Measurements from ENCODE around the gene LGI2. TPM values are rescaled to one million over a fixed set of nuclear protein-coding genes. Genes with fewer than 3 reads are reported as not detected.

The LGI2 gene
- total RNA-seq, 1 experiment from 2014 or later: not detected

GRCh38 chr4:25002681-25003080, 28.1 kb downstream of the LGI2 start:
- Mint-ChIP-seq H3K4me3 (ENCODE audit: unreplicated experiment) (no peak overlapping the region), H3K27me3 (ENCODE audit: insufficient read depth, unreplicated experiment) (no peaks in the 10 kb centered on the region), H3K36me3 (ENCODE audit: insufficient read depth, unreplicated experiment) (no peaks in the 10 kb centered on the region), H3K9me3 (ENCODE audit: unreplicated experiment) (no peaks in the 10 kb centered on the region), H3K27ac (ENCODE audit: low read depth, unreplicated experiment) (no peak overlapping the region), H3K4me1 (ENCODE audit: insufficient read depth, unreplicated experiment) (no peaks in the 10 kb centered on the region)
- ChIA-PET POLR2A (no interaction called here), CTCF (no interaction called here)
- DNase-seq (ENCODE audit: unreplicated experiment): no peak
- TF ChIP-seq CTCF (IDR thresholded peaks at IDR 0.05; ENCODE audit: unreplicated experiment): no peak
- intact Hi-C loops (cut with micrococcal nuclease): no loop called here
- BruUV-seq (replicated peaks): no TSS peak

- no peak for DNase-seq (ENCODE audit: unreplicated experiment)
- no peak for TF ChIP-seq CTCF (IDR thresholded peaks at IDR 0.05; ENCODE audit: unreplicated experiment)
- BruUV-seq (replicated peaks): no TSS peak
- Mint-ChIP-seq H3K27ac (ENCODE audit: low read depth, unreplicated experiment) (no peak overlapping the region), H3K4me3 (ENCODE audit: unreplicated experiment) (no peak overlapping the region), H3K9me3 (ENCODE audit: unreplicated experiment) (no peaks in the 10 kb centered on the region), H3K27me3 (ENCODE audit: insufficient read depth, unreplicated experiment) (no peaks in the 10 kb centered on the region), H3K4me1 (ENCODE audit: insufficient read depth, unreplicated experiment) (no peaks in the 10 kb centered on the region), H3K36me3 (ENCODE audit: insufficient read depth, unreplicated experiment) (no peaks in the 10 kb centered on the region)
- intact Hi-C loops (cut with micrococcal nuclease): no loop called here
- ChIA-PET CTCF (interaction anchor here (0.9 to 1.0 kb wide), 2 partner anchors 9 to 512 kb away, joined by 3 read pairs; no protein-coding TSS in a partner anchor), POLR2A (no interaction called here)
These were observed 29.2 kb downstream of the LGI2 start for GRCh38 chr4:25001509-25001908.

- H3K9me3 Mint-ChIP-seq (ENCODE audit: unreplicated experiment): no peaks in the 10 kb centered on the region
- DNase-seq (ENCODE audit: unreplicated experiment): no peak
- no peak for TF ChIP-seq CTCF (IDR thresholded peaks at IDR 0.05; ENCODE audit: unreplicated experiment)
- CTCF ChIA-PET: interaction anchor here (0.9 kb wide), 1 partner anchor 511 kb away, joined by 3 read pairs; no protein-coding TSS in a partner anchor
- no peaks in the 10 kb centered on the region for H3K36me3 Mint-ChIP-seq (ENCODE audit: insufficient read depth, unreplicated experiment)
- intact Hi-C loops (cut with micrococcal nuclease): no loop called here
- H3K27me3 Mint-ChIP-seq (ENCODE audit: insufficient read depth, unreplicated experiment): no peaks in the 10 kb centered on the region
- H3K4me1 Mint-ChIP-seq (ENCODE audit: insufficient read depth, unreplicated experiment): no peaks in the 10 kb centered on the region
- POLR2A ChIA-PET: no interaction called here
- H3K27ac Mint-ChIP-seq (ENCODE audit: low read depth, unreplicated experiment): no peak overlapping the region
- no TSS peak for BruUV-seq (replicated peaks)
- no peak overlapping the region for H3K4me3 Mint-ChIP-seq (ENCODE audit: unreplicated experiment)
These were observed 30.1 kb downstream of the LGI2 start for GRCh38 chr4:25000639-25001038.

- no peaks in the 10 kb centered on the region for H3K36me3 Mint-ChIP-seq (ENCODE audit: insufficient read depth, unreplicated experiment)
- TF ChIP-seq CTCF (IDR thresholded peaks at IDR 0.05; ENCODE audit: unreplicated experiment): no peak
- H3K4me1 Mint-ChIP-seq (ENCODE audit: insufficient read depth, unreplicated experiment): no peaks in the 10 kb centered on the region
- H3K4me3 Mint-ChIP-seq (ENCODE audit: unreplicated experiment): no peak overlapping the region
- ChIA-PET CTCF (interaction anchor here (1.1 to 3.0 kb wide), 2 partner anchors 19 to 513 kb away, joined by 4 to 16 read pairs; no protein-coding TSS in a partner anchor), POLR2A (no interaction called here)
- BruUV-seq (replicated peaks): no TSS peak
- DNase-seq (ENCODE audit: unreplicated experiment): no peak
- no peaks in the 10 kb centered on the region for H3K27me3 Mint-ChIP-seq (ENCODE audit: insufficient read depth, unreplicated experiment)
- intact Hi-C loops (cut with micrococcal nuclease): no loop called here
- H3K9me3 Mint-ChIP-seq (ENCODE audit: unreplicated experiment): no peaks in the 10 kb centered on the region
- no peak overlapping the region for H3K27ac Mint-ChIP-seq (ENCODE audit: low read depth, unreplicated experiment)
These were observed 31.2 kb downstream of the LGI2 start for GRCh38 chr4:24999392-25000089.
